Naive B cell (primary cell): ENCODE measurements around the gene OSBPL6. TPM values are rescaled to one million over a fixed set of nuclear protein-coding genes. Genes with fewer than 3 reads are reported as not detected.
"Not testable (repeated sequence)": the region's sequence is repeated elsewhere in the genome, so short reads cannot be mapped to it uniquely, and the experiment has no call there.

Experiments used
- ATAC-seq, 2 donors: fragments of 150-1000 bp; cut with Tn5 transposase; 2 replicates each; pipeline ENCODE4 v1.10.0; 2021; ENCODE audit warnings: low read depth in 2 of 2, mild to moderate bottlenecking in 2 of 2, moderate library complexity in 2 of 2
- DNase-seq: peaks from one replicate; pipeline ENCODE4 v3.0.0; 2022
- H3K27ac Mint-ChIP-seq, 6 donors: one replicate each; pipeline ENCODE4 v1.8.0; 2020 to 2022; ENCODE audit warnings: mild to moderate bottlenecking in 6 of 6, mixed read lengths in 6 of 6, moderate library complexity in 5 of 6, inconsistent platforms in 2 of 6
- H3K27me3 Mint-ChIP-seq, 3 donors: one replicate each; pipeline ENCODE4 v1.8.0; 2021 to 2022; ENCODE audit warnings: mixed read lengths in 3 of 3, mild to moderate bottlenecking in 1 of 3
- H3K36me3 Mint-ChIP-seq, 2 donors: one replicate each; pipeline ENCODE4 v1.8.0; 2020 to 2022; ENCODE audit warnings: mixed read lengths in 2 of 2, inconsistent platforms in 1 of 2, mild to moderate bottlenecking in 1 of 2
- H3K4me1 Mint-ChIP-seq, 3 donors: one replicate each; pipeline ENCODE4 v1.8.0; 2020 to 2022; ENCODE audit warnings: mixed read lengths in 3 of 3, inconsistent platforms in 1 of 3, mild to moderate bottlenecking in 1 of 3, moderate library complexity in 1 of 3
- H3K4me3 Mint-ChIP-seq, 8 donors: one replicate each; pipeline ENCODE4 v1.8.0; 2020 to 2022; ENCODE audit warnings: mild to moderate bottlenecking in 8 of 8, mixed read lengths in 8 of 8, moderate library complexity in 8 of 8, inconsistent platforms in 2 of 8
- H3K9me3 Mint-ChIP-seq, 7 donors: one replicate each; pipeline ENCODE4 v1.8.0; 2020 to 2022; ENCODE audit warnings: mixed read lengths in 7 of 7, mild to moderate bottlenecking in 5 of 7, inconsistent platforms in 2 of 7, moderate library complexity in 1 of 7
- polyA plus RNA-seq, 6 donors: library from polyadenylated mRNA; unstranded; fragments of 300-500 nt; fragmentation: Illumina TruSeq; gene quantifications; one replicate each; pipeline ENCODE4 v1.2.3, GENCODE V29; 2021; ENCODE audit warnings: low read depth in 6 of 6

The OSBPL6 gene
- polyA plus RNA-seq, 6 donors from 2014 or later: not detected

GRCh38 chr2:178404368-178404767 lies 210.1 kb downstream of the OSBPL6 start:
- DNase-seq: no peak
- no peak for ATAC-seq
- no peaks in the 10 kb centered on the region for H3K36me3 Mint-ChIP-seq
- H3K4me1 Mint-ChIP-seq: no peaks in the 10 kb centered on the region
- H3K27ac Mint-ChIP-seq: peak overlapping the region in 1 of 6 donors; percentile 19
- peaks cover 0 to 7% (median 0%) of the 10 kb centered on the region in 3 donors for H3K27me3 Mint-ChIP-seq
- peaks cover 0 to 1% (median 0%) of the 10 kb centered on the region in 7 donors for H3K9me3 Mint-ChIP-seq
- H3K4me3 Mint-ChIP-seq: no peak overlapping the region

GRCh38 chr2:178409261-178409660 lies 214.9 kb downstream of the OSBPL6 start:
- H3K9me3 Mint-ChIP-seq: peaks cover 0 to 1% (median 0%) of the 10 kb centered on the region in 7 donors
- no peaks in the 10 kb centered on the region for H3K27me3 Mint-ChIP-seq
- ATAC-seq (no peak), DNase-seq (no peak)
- H3K36me3 Mint-ChIP-seq: no peaks in the 10 kb centered on the region
- H3K4me1 Mint-ChIP-seq: peaks cover 5 to 13% (median 11%) of the 10 kb centered on the region in 3 donors
- H3K27ac Mint-ChIP-seq: no peak overlapping the region
- no peak overlapping the region for H3K4me3 Mint-ChIP-seq

GRCh38 chr2:178412047-178412446 lies 217.7 kb downstream of the OSBPL6 start:
- H3K36me3 Mint-ChIP-seq: no peaks in the 10 kb centered on the region
- H3K4me3 Mint-ChIP-seq: peak overlapping the region in 2 of 8 donors; percentile 27 to 84
- no peak for ATAC-seq
- no peaks in the 10 kb centered on the region for H3K9me3 Mint-ChIP-seq
- H3K27me3 Mint-ChIP-seq: no peaks in the 10 kb centered on the region
- peak overlapping the region in 1 of 6 donors; percentile 45 for H3K27ac Mint-ChIP-seq
- DNase-seq: no peak
- H3K4me1 Mint-ChIP-seq: peaks cover 13 to 24% (median 20%) of the 10 kb centered on the region in 3 donors

- H3K36me3 Mint-ChIP-seq, DNase-seq, ATAC-seq, H3K27me3 Mint-ChIP-seq, H3K9me3 Mint-ChIP-seq: not testable (repeated sequence)
- Mint-ChIP-seq H3K27ac (peak overlapping the region in 2 of 6 donors; percentile 97 to 98), H3K4me1 (peaks cover 13 to 24% (median 20%) of the 10 kb centered on the region in 3 donors), H3K4me3 (peak overlapping the region in 6 of 8 donors; percentile 50 to 97 (median 88))
Observed at GRCh38 chr2:178412453-178412852, 218.1 kb downstream of the OSBPL6 start.

GRCh38 chr2:178413472-178414265 lies 219.4 kb downstream of the OSBPL6 start:
- no peaks in the 10 kb centered on the region for H3K9me3 Mint-ChIP-seq
- peaks cover 13 to 24% (median 20%) of the 10 kb centered on the region in 3 donors for H3K4me1 Mint-ChIP-seq
- peak overlapping the region; percentile 96 to 99 (median 98) for H3K27ac Mint-ChIP-seq
- no peaks in the 10 kb centered on the region for H3K27me3 Mint-ChIP-seq
- DNase-seq (peak; percentile 78), ATAC-seq (peak; percentile 85 to 86)
- no peaks in the 10 kb centered on the region for H3K36me3 Mint-ChIP-seq
- peak overlapping the region; percentile 84 to 98 (median 96) for H3K4me3 Mint-ChIP-seq

GRCh38 chr2:178414266-178415247 lies 220.2 kb downstream of the OSBPL6 start:
- peak overlapping the region; percentile 90 to 99 (median 98) for H3K27ac Mint-ChIP-seq
- H3K4me1 Mint-ChIP-seq: peaks cover 13 to 24% (median 20%) of the 10 kb centered on the region in 3 donors
- no peaks in the 10 kb centered on the region for H3K27me3 Mint-ChIP-seq

GRCh38 chr2:178415979-178416378 lies 221.7 kb downstream of the OSBPL6 start:
- Mint-ChIP-seq H3K9me3 (no peaks in the 10 kb centered on the region), H3K4me1 (peaks cover 13 to 28% (median 28%) of the 10 kb centered on the region in 3 donors), H3K27ac (no peak overlapping the region), H3K36me3 (no peaks in the 10 kb centered on the region), H3K27me3 (no peaks in the 10 kb centered on the region), H3K4me3 (no peak overlapping the region)
- DNase-seq (no peak), ATAC-seq (no peak)

More at GRCh38 chr2:178414266-178415247, 220.2 kb downstream of the OSBPL6 start:
- Mint-ChIP-seq H3K4me3 (peak overlapping the region; percentile 84 to 98 (median 96)), H3K9me3 (no peaks in the 10 kb centered on the region), H3K36me3 (no peaks in the 10 kb centered on the region)
- ATAC-seq: peak; percentile 60
- DNase-seq: peak; percentile 73

- Mint-ChIP-seq H3K27me3 (no peaks in the 10 kb centered on the region), H3K4me3 (no peak overlapping the region), H3K9me3 (no peaks in the 10 kb centered on the region), H3K4me1 (peaks cover 13 to 28% (median 28%) of the 10 kb centered on the region in 3 donors), H3K36me3 (no peaks in the 10 kb centered on the region), H3K27ac (no peak overlapping the region)
- DNase-seq (no peak), ATAC-seq (no peak)
Observed at GRCh38 chr2:178417916-178418315, 223.6 kb downstream of the OSBPL6 start.

GRCh38 chr2:178418426-178418825 lies 224.1 kb downstream of the OSBPL6 start:
- DNase-seq (no peak), ATAC-seq (no peak)
- Mint-ChIP-seq H3K27me3 (no peaks in the 10 kb centered on the region), H3K9me3 (no peaks in the 10 kb centered on the region), H3K4me1 (peaks cover 10 to 24% (median 23%) of the 10 kb centered on the region in 3 donors), H3K27ac (no peak overlapping the region), H3K4me3 (no peak overlapping the region), H3K36me3 (no peaks in the 10 kb centered on the region)

- Mint-ChIP-seq H3K27ac (no peak overlapping the region), H3K9me3 (peaks cover 0 to 5% (median 0%) of the 10 kb centered on the region in 7 donors), H3K4me1 (peaks cover 7 to 19% (median 16%) of the 10 kb centered on the region in 3 donors)
Observed at GRCh38 chr2:178419123-178419522, 224.8 kb downstream of the OSBPL6 start.

GRCh38 chr2:178420463-178420999 lies 226.2 kb downstream of the OSBPL6 start:
- no peak overlapping the region for H3K4me3 Mint-ChIP-seq
- peaks cover 0 to 8% (median 4%) of the 10 kb centered on the region in 3 donors for H3K4me1 Mint-ChIP-seq
- peaks cover 7 to 12% of the 10 kb centered on the region in 2 donors for H3K36me3 Mint-ChIP-seq
- H3K27ac Mint-ChIP-seq: peak overlapping the region in 1 of 6 donors; percentile 8
- peaks cover 6 to 13% (median 8%) of the 10 kb centered on the region in 7 donors for H3K9me3 Mint-ChIP-seq
- DNase-seq: no peak
- H3K27me3 Mint-ChIP-seq: no peaks in the 10 kb centered on the region
- ATAC-seq: no peak

More at GRCh38 chr2:178419123-178419522, 224.8 kb downstream of the OSBPL6 start:
- ATAC-seq: no peak
- Mint-ChIP-seq H3K36me3 (no peaks in the 10 kb centered on the region), H3K27me3 (no peaks in the 10 kb centered on the region), H3K4me3 (no peak overlapping the region)
- DNase-seq: no peak

- Mint-ChIP-seq H3K4me3 (no peak overlapping the region), H3K27ac (no peak overlapping the region), H3K36me3 (peaks cover 22% of the 10 kb centered on the region in 2 donors), H3K4me1 (peaks cover 0 to 8% (median 4%) of the 10 kb centered on the region in 3 donors), H3K27me3 (no peaks in the 10 kb centered on the region), H3K9me3 (peaks cover 9 to 24% (median 16%) of the 10 kb centered on the region in 7 donors)
- DNase-seq: no peak
- ATAC-seq: no peak
Observed at GRCh38 chr2:178422097-178422496, 227.8 kb downstream of the OSBPL6 start.

- peak overlapping the region in 1 of 6 donors; percentile 10 for H3K27ac Mint-ChIP-seq
- not testable (repeated sequence) for ATAC-seq, H3K4me3 Mint-ChIP-seq, H3K4me1 Mint-ChIP-seq, H3K27me3 Mint-ChIP-seq, DNase-seq
- peaks cover 22 to 25% of the 10 kb centered on the region in 2 donors for H3K36me3 Mint-ChIP-seq
- H3K9me3 Mint-ChIP-seq: peaks cover 9 to 24% (median 16%) of the 10 kb centered on the region in 7 donors
Observed at GRCh38 chr2:178423746-178424145, 229.4 kb downstream of the OSBPL6 start.
